Thoracic aorta (tissue), 2 donors: ENCODE measurements around the gene SLC5A3. TPM values are rescaled to one million over a fixed set of nuclear protein-coding genes. Genes with fewer than 3 reads are reported as not detected.

Experiments used
- ATAC-seq: fragments of 150-250 bp; one replicate; pipeline ENCODE4 v1.8.0; 2017; ENCODE audit warnings: low read depth; ENCODE audit not compliant: insufficient number of reproducible peaks, low FRiP score
- DNase-seq: peaks from one replicate; pipeline ENCODE4 v3.0.0-alpha.2; 2020; ENCODE audit warnings: low spot score
- H3K27ac ChIP-seq, 2 donors: fragments of 200-600 bp; sonication (generic); 1 replicate in 1 of 2; 2 replicates in 1 of 2; pipeline ENCODE4 v1.5.1; 2016; ENCODE audit warnings: mild to moderate bottlenecking in 2 of 2, moderate library complexity in 2 of 2
- H3K27me3 ChIP-seq: fragments of 200-600 bp; sonication (generic); replicated peaks from 2 replicates; pipeline ENCODE4 v1.6.0; 2016; ENCODE audit warnings: mild to moderate bottlenecking; ENCODE audit not compliant: insufficient read depth
- H3K36me3 ChIP-seq: fragments of 200-600 bp; sonication (generic); one replicate; pipeline ENCODE4 v1.5.1; 2016
- H3K4me1 ChIP-seq, 2 donors: fragments of 200-600 bp; sonication (generic); 1 replicate in 1 of 2; 2 replicates in 1 of 2; pipeline versions ENCODE4 v1.5.1 to v1.6.0; 2016; ENCODE audit warnings: low read depth in 2 of 2, mild to moderate bottlenecking in 1 of 2; ENCODE audit not compliant: control insufficient read depth in 1 of 2
- H3K4me3 ChIP-seq: fragments of 200-600 bp; sonication (generic); 2 replicates; pipeline ENCODE4 v1.5.1; 2016; ENCODE audit warnings: mild to moderate bottlenecking
- H3K9me3 ChIP-seq: fragments of 200-600 bp; sonication (generic); 2 replicates; pipeline ENCODE4 v1.5.1; 2016
- CTCF ChIP-seq: fragments of 200-600 bp; sonication (generic); IDR thresholded peaks from one replicate; pipeline ENCODE4 v1.5.1; 2019; ENCODE audit warnings: antibody characterized with exemption
- total RNA-seq, 2 donors: library from RNA; depleted of rRNA; stranded (reverse); fragments of >200 nt; gene quantifications; one replicate each; pipeline versions ENCODE4 v1.1.0 to v1.2.3, GENCODE V29; 2016

Gene SLC5A3
- total RNA-seq, 2 donors from 2014 or later: 35.2 to 37.2 TPM

GRCh38 chr21:34047835-34048234, 25.5 kb upstream of the SLC5A3 start:
- H3K27ac ChIP-seq: no peak overlapping the region
- H3K9me3 ChIP-seq: no peaks in the 10 kb centered on the region
- no peaks in the 10 kb centered on the region for H3K4me1 ChIP-seq
- ATAC-seq (no peak), DNase-seq (no peak)
- H3K27me3 ChIP-seq: no peaks in the 10 kb centered on the region
- H3K36me3 ChIP-seq: no peaks in the 10 kb centered on the region
- H3K4me3 ChIP-seq: no peak overlapping the region
- no peak for TF ChIP-seq CTCF

GRCh38 chr21:34052171-34052570, 21.2 kb upstream of the SLC5A3 start:
- no peak overlapping the region for H3K27ac ChIP-seq
- DNase-seq (no peak), ATAC-seq (no peak)
- no peak overlapping the region for H3K4me3 ChIP-seq
- no peaks in the 10 kb centered on the region for H3K27me3 ChIP-seq
- no peaks in the 10 kb centered on the region for H3K9me3 ChIP-seq
- no peak for TF ChIP-seq CTCF
- no peaks in the 10 kb centered on the region for H3K4me1 ChIP-seq
- no peaks in the 10 kb centered on the region for H3K36me3 ChIP-seq

GRCh38 chr21:34054259-34054658, 19.1 kb upstream of the SLC5A3 start:
- H3K4me1 ChIP-seq: no peaks in the 10 kb centered on the region
- TF ChIP-seq CTCF: no peak
- no peak overlapping the region for H3K4me3 ChIP-seq
- no peaks in the 10 kb centered on the region for H3K36me3 ChIP-seq
- no peak overlapping the region for H3K27ac ChIP-seq
- H3K27me3 ChIP-seq: no peaks in the 10 kb centered on the region
- ATAC-seq (no peak), DNase-seq (no peak)
- H3K9me3 ChIP-seq: no peaks in the 10 kb centered on the region

- Histone ChIP-seq H3K4me1 (no peaks in the 10 kb centered on the region), H3K27ac (no peak overlapping the region), H3K9me3 (no peaks in the 10 kb centered on the region), H3K27me3 (no peaks in the 10 kb centered on the region), H3K36me3 (no peaks in the 10 kb centered on the region), H3K4me3 (no peak overlapping the region)
- ATAC-seq: no peak
- no peak for DNase-seq
- no peak for TF ChIP-seq CTCF
These were observed 17.8 kb upstream of the SLC5A3 start for GRCh38 chr21:34055615-34056014.

GRCh38 chr21:34061983-34062382, 11.4 kb upstream of the SLC5A3 start:
- no peaks in the 10 kb centered on the region for H3K9me3 ChIP-seq

More at GRCh38 chr21:34061983-34062382, 11.4 kb upstream of the SLC5A3 start:
- DNase-seq (no peak), ATAC-seq (no peak)
- no peaks in the 10 kb centered on the region for H3K36me3 ChIP-seq
- no peak for TF ChIP-seq CTCF
- no peak overlapping the region for H3K4me3 ChIP-seq
- H3K4me1 ChIP-seq: no peaks in the 10 kb centered on the region
- no peak overlapping the region for H3K27ac ChIP-seq
- no peaks in the 10 kb centered on the region for H3K27me3 ChIP-seq
